GM12801 (cell line): ENCODE data around the gene SH3TC2.

Experiments
- TF ChIP-seq, protein P1 (sequence below): IDR thresholded peaks from one replicate; pipeline ENCODE4 v1.5.1; 2011; ENCODE audit warnings: control low read depth; ENCODE audit not compliant: insufficient read length; ENCODE audit errors: extremely low read depth

Gene SH3TC2

DNA sequence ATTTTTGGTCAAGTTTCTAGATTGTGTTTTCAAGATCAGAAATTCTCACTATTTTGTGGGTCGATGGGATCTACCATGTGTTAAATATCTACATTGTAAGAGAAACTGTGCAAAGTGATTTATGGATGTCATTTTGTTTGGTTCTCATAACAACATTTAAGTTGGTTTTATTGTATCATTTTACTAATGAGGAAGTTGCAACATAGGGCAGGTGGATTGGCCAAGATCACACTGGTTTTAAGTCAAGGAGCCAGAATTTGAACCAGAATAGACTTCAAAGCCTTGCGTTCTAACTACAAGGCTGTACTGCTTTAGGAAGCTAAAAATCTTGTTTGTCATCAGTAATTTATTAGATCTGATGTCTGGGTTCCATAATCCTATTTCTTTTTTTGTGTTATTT lies 23.4 kb downstream of the SH3TC2 start:
- TF ChIP-seq, protein P1, sequence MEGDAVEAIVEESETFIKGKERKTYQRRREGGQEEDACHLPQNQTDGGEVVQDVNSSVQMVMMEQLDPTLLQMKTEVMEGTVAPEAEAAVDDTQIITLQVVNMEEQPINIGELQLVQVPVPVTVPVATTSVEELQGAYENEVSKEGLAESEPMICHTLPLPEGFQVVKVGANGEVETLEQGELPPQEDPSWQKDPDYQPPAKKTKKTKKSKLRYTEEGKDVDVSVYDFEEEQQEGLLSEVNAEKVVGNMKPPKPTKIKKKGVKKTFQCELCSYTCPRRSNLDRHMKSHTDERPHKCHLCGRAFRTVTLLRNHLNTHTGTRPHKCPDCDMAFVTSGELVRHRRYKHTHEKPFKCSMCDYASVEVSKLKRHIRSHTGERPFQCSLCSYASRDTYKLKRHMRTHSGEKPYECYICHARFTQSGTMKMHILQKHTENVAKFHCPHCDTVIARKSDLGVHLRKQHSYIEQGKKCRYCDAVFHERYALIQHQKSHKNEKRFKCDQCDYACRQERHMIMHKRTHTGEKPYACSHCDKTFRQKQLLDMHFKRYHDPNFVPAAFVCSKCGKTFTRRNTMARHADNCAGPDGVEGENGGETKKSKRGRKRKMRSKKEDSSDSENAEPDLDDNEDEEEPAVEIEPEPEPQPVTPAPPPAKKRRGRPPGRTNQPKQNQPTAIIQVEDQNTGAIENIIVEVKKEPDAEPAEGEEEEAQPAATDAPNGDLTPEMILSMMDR: no peak

DNA sequence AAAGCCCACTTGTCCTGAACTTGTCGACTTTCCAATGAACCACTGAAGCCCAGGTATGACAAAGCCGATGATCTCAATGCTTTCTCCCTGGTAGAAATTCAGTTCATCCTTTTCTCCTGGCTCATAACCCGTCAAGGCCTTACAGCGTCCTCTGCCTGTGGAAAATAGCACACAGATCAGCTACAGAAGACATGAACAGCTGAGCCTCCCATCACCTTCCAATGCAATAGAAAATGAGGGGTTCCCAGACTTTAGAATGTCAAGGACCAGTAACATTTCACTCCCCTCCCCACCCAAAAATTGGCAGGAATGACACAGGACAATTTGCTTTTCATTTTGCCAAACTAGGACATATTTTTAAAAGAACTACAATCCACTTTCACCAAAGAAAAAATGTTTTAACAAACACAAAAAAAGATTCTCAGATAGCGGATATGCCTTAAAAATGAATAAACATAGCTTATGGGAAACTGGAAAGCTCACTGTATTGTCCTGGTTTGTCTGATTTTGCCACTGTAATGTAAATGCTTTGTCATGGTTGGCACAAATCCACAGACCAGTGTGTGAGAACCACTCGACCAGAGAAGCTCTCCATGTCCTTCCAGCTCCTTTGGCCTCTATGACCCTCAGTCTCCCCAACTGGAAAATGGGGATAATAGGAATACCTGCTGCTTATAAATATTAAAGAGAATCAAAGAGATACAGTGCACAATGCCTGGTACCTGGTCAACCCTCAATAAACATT lies 24.4 kb downstream of the SH3TC2 start:
- TF ChIP-seq, protein P1: no peak

DNA sequence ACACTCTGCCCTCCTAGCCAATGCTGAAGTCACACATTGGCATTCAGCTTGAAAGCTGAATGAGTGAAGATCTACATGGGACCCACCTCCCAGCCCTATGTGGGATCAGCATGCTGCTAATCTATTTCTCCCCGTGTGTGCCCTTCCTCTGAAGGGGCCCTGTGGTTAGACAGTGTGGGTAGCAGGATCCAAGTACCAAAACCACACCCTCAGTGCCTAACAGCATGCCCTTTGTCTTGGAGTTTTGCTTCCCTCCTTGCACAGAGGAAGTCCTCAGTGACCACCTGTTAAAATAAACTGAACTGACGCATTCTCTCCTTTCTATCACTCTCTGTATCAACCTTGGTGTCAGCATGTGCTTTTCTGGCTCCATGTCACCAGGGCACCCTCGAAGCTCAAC lies 25.0 kb downstream of the SH3TC2 start:
- TF ChIP-seq, protein P1: no peak

DNA sequence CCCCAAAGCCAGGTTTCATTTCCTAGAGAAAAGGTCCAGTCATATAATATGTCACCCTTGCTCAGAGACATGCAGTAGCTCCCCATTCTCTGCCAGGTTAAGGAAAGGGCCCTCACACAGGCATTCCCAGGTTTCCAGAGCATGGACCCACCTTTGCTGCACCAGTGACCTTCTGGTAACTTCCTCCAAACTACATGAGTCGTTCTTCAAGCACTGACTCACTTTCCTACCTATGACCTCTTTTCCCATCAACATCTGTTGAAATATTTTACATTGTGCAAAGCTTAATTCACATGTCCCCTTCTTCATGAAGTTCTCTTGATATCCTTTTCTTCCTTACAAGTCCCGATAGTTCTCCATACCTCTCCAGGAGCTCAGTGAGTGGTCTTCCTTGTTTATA lies 25.9 kb downstream of the SH3TC2 start:
- TF ChIP-seq, protein P1: no peak

DNA sequence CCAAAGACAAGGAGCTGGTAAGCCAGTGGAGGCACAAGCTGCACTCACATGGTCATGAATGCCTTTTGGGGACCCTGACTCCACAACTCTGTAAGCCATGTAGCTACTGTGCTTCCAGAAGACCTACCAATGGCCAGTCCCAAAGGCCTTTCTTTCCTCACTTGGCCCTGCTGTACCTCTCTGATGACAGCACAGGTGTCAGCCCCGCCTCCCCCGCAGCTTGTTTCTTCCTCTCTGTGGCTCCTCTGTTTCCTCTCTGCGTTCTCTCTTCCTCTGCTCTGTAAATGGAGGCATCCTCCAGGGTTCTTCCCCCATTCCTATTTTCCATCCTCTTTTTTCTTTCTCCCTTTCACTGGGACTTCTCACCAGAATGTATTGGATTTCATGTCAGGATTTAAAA lies 26.7 kb downstream of the SH3TC2 start:
- TF ChIP-seq, protein P1: no peak

DNA sequence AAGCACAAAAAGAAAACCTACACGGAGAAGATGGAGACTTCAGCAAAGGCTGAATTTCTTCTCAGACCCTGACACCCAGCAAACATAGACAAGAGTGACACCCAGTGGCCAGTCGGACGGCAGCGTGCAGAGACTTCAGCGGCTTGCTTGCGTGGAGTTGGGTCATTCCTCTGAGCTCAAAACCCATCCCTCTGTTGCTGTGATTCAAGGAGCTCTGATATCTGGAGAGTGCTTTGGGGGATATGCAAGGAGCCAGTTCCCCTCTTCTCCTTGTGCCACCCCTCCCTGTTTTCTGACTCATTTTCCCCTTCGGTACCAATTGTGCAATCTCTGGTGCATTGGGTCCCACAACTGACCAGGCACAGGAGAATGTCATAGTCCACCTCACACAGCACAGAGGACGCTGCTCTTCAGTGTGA lies 27.5 kb downstream of the SH3TC2 start:
- TF ChIP-seq, protein P1: peak; percentile 70

DNA sequence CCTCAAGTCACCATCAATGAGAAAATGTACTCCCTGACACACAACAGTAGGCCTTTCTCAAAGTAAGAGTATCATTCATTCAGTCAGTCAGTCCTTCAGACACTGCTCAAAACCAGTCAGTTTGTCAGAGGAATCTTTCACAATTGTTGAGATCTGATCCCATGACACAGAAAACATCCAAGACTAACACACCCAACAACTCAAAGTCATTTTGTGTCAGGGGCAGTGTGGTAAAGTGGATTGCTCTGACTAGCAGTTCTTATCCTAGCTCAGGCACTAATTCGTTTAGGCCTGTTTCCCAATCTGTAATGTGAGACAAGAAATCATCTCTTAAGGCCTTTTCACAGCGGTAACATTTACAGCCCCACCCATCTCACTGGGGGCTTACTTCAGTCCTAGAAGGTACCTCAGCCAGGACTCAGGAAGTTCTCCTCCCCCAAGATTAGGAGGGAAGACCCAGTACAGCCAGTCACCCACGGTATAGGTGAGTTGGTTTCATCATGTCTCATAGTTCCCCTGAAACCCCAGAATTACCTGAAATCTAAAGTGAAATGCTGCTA lies 31.9 kb downstream of the SH3TC2 start:
- TF ChIP-seq, protein P1: no peak
